Thoracic aorta endothelial cell (primary cell): ENCODE data around the gene FKBP3. TPM values are rescaled to one million over a fixed set of nuclear protein-coding genes. Genes with fewer than 3 reads are reported as not detected.

Experiments used
- small RNA-seq: library from RNA; depleted of rRNA; stranded (forward); fragments of <200 nt; gene quantifications from one replicate; pipeline ENCODE3, GENCODE V24; 2012
- total RNA-seq: library from RNA; depleted of rRNA; stranded (reverse); fragments of >200 nt; gene quantifications from 2 replicates; pipeline ENCODE4 v1.2.3, GENCODE V29; 2012

Gene FKBP3
- total RNA-seq: 57.8 and 58.4 TPM in 2 replicates

GRCh38 chr14:45134051-45134958 lies at the start of gene FKBP3:
Gene FKBP3, minus strand, starts transcription at chr14:45134481. Its CDS starts 25 bp downstream, at chr14:45134456.

GRCh38 chr14:45135659-45136395 lies 1.5 kb upstream of the FKBP3 start, which contains the start of gene FANCM:
Gene FANCM, plus strand, starts transcription at chr14:45135930. Its CDS starts 102 bp downstream, at chr14:45136032.

DNA sequence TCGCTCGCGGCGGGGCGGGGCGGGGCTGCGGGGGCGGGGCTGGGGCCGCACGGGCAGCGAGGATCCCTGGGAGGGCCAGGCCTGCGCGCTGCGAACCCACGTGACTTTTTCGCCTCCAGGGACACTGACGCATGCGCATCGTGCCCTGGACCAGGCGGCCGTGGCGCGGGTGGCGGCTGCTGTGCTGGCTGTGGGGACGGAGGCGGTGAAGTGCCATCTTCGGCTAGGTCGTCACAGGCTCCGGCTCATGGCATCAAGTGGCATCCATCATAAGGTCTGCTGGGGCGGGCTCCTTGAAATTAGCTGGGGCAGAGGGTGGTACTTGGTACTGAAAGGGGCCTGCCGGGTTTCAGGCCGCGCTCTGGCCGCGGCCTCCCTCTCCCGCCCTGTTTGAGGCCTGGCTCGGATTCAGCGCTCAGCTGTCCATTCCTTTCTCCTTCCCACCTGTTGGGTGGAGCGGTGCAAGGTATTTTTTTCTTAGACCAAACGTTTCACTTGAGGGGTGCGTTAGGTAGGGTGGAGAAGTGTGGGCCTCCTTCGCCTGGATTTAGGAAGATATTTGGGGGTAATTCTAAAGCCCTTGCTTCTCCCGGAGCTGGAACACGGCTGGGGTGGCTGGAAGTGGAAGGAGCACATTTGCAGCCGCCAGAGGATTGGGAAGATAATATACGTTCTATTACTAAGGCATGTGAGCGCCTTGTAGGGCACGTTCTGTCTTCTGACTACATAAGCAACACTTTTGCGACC lies 50.1 kb downstream of the FKBP3 start, which contains the start of gene PRPF39:
Gene PRPF39 (plus strand): TSS at position 141 of the 747 bp plus-strand sequence. CDS start 11,124 bp downstream, outside the sequence.

Small RNA genes lying within 50 kb of the gene (small RNA-seq; reads per million reads assigned to genes)
- not detected for gene RF00151
- gene SNORD127: 6,787 reads per million, percentile 100 among the genes with 10 or more reads in this experiment

Other genes with a start within 250 kb of the FKBP3 start
- gene KLHL28, start 172.5 kb downstream of the FKBP3 start, total RNA-seq: 9.8 and 12.2 TPM in 2 replicates
- gene TOGARAM1, start 172.3 kb downstream of the FKBP3 start, total RNA-seq: 21.5 and 23.3 TPM in 2 replicates
- 39.8 and 43.6 TPM in 2 replicates for gene PRPF39, start 50.4 kb downstream of the FKBP3 start, total RNA-seq
- 23.0 and 23.7 TPM in 2 replicates for gene FANCM, start 1.4 kb upstream of the FKBP3 start, total RNA-seq
- 65.3 and 85.3 TPM in 2 replicates for gene MIS18BP1, start 118.7 kb upstream of the FKBP3 start, total RNA-seq